GM21381 (cell line): ENCODE data around the gene PSAP.
A peak's percentile ranks its signal among the peaks of the same experiment; 100 is the strongest.

Experiments
- ATAC-seq: cut with Tn5 transposase; IDR thresholded peaks from one replicate; pipeline ENCODE4 v1.9.1; 2021; ENCODE audit warnings: mild to moderate bottlenecking, moderate library complexity; ENCODE audit not compliant: unreplicated experiment

Gene PSAP

DNA sequence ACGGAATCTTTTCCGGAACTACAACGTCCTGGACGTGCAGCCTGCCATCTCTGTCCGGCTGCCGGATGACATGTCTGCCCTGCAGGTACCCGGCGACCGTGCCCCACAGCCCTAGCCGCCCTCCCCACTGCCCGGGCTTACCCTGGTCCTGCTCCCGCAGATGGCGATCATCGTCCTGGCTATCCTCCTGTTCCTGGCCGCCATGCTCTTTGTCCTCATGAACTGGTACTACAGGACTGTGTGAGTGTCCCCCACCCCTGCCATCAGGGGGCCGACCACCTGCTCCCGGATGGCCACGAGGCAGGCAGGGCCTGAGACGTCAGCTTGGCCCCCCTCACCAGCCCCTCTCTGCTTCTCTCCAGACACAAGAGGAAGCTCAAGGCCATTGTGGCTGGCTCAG is 39.7 kb downstream of the PSAP start:
- no peak for ATAC-seq

DNA sequence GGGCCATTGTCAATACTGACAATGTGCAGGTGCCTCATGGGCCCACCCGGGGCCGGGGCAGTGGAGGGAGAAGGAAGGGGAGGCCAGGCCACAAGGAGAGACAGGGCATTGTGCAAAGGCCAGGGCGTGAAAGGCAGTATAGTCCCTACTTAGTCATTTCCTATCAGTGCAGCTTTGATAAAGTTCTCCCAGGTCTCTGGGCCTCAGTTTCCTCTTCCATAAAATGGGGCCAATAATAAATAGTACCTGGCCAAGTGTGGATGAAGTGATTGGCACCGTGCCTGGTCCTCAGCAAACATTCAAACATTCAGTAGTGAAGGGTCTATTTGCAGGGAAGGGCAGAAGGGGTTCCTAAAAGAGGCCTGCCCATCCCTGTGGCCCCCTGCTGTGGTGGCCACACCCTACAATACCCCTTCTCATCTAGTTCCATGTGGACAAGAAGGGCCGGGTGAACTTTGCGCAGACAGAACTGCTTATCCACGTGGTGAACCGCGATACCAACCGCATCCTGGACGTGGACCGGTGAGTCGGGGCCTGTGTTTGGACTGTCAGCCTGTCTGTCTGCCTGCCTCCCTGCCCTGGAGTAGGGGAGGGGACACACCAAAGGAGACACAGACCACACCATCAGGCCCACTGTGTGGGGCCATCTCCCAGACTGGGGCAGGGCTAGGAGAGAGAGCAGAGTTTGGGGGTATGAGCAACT is 40.9 kb downstream of the PSAP start:
- ATAC-seq: no peak

DNA sequence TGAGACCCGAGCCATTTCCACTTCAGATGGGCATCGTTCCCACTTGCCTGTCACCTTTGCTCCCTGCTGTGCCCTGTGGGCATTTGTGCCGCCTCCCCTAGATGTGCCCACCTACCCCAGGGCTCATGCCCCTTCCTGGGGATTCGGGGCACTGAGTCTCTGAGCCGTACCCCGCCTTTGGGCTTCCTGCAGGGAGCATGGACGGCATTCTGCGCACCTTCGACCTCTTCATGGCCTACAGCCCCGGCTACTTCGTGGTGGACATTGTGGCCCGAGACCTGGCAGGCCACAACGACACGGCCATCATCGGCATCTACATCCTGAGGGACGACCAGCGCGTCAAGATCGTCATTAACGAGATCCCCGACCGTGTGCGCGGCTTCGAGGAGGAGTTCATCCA is 41.4 kb downstream of the PSAP start:
- ATAC-seq: no peak

DNA sequence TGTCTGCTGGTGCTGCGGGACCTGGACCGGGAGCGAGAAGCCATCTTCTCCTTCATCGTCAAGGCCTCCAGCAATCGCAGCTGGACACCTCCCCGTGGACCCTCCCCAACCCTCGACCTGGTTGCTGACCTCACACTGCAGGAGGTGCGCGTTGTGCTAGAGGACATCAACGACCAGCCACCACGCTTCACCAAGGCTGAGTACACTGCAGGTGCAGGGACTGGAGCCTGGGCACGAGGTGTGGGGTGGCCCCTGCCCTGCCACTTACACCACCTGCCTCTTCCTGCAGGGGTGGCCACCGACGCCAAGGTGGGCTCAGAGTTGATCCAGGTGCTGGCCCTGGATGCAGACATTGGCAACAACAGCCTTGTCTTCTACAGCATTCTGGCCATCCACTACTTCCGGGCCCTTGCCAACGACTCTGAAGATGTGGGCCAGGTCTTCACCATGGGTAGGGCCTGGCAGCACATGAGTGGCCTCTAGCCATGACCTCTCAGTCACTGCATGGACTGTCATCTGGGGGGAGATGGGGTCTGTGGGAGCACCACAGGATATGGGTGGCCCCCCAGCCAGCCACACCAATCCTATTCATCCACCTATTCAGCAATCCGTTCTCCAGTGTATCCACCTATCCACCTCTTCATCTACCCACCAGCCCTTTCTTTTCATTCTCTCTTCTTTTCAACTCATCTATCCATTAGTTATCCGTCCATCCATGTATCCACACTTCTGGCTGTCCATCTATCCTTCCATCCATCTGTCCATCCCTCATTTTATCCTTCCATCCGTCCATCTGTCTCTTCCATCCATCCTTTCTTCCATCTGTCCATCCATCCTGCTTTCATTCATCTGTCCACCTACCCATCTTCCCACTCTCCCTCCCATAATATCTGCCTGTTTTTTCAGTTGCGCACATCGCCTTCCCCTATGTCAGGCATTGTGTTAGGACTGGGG is 43.2 kb downstream of the PSAP start:
- no peak for ATAC-seq

DNA sequence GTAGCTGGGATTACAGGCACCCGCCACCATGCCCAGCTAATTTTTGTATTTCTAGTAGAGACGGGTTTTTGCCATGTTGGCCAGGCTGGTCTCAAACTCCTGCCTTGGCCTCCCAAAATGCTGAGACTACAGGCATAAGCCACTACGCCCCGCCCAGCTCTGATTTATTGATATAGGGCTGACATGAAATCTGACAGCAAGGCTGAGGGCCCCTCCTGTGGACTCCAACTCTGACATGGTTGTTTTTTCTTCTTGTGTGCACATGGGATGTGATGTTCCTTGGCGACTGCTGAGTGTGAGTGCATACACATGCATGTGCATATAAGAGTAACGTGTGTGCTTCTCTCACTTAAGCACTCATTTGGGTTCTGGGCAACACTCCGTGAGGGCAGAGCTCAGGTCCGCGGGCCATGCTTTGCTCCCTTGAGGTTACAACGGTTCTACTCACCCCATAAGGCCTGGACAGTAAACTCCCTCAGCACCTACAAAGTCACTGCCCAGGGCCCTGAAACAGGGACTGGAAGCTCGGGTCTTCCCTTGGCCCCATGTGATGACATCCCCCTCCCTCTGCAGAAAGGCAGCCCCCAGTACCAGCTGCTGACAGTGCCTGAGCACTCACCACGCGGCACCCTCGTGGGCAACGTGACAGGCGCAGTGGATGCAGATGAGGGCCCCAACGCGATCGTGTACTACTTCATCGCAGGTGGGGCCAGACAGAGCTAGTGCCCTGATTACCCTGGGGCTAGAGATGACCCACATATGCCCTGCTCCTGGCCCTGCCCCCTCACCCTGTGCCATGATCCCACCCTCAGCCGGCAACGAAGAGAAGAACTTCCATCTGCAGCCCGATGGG is 44.1 kb downstream of the PSAP start:
- ATAC-seq: no peak

DNA sequence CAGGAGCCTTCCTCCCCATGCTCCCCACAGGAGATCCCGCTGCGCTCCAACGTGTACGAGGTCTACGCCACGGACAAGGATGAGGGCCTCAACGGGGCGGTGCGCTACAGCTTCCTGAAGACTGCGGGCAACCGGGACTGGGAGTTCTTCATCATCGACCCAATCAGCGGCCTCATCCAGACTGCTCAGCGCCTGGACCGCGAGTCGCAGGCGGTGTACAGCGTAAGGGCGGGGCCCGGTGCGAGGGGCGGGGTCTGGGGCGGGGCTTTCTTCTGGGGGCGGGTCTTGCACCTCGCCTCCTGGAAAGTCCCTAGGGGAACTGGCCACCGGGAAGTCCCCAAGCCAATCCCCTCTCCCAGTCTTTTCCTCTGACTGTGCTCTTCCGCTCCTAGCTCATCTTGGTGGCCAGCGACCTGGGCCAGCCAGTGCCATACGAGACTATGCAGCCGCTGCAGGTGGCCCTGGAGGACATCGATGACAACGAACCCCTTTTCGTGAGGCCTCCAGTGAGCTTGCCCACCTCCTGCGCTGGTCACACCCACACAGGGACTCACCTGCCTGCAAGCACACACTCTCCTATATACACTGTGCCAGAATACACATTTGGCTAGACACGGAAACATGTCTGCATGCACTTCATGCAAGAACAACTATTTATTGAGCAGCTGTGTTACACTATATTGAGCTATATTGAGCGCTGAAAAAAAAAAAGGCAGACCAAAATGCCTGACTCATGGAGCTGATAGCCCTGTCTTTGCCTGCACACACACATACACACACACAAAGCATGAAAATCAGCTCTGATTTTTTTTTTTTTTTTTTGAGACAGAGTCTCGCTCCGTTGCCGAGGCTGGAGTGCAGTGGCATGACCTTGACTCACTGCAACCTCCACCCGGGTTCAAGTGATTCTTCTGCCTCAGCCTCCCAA is 45.0 kb downstream of the PSAP start:
- no peak for ATAC-seq

DNA sequence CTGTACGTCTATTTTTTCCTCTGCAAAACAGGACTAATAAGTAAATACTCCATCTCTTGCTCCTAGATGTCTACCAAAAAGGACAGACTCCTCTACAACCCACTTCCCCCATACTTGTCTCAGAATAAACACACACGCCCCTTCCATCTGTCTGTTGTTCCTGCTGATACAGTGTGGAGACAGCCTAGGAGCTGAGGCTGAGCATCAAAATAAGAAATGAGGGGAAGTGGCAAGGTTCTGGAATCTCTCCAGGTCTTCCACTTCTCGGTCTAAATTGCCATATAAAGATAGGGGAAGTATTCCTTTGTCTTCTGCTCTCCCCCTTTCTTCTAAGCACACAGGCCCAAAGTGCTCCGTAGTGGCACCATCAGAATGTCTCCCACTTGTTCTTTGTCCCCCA is 47.0 kb downstream of the PSAP start:
- ATAC-seq: no peak

DNA sequence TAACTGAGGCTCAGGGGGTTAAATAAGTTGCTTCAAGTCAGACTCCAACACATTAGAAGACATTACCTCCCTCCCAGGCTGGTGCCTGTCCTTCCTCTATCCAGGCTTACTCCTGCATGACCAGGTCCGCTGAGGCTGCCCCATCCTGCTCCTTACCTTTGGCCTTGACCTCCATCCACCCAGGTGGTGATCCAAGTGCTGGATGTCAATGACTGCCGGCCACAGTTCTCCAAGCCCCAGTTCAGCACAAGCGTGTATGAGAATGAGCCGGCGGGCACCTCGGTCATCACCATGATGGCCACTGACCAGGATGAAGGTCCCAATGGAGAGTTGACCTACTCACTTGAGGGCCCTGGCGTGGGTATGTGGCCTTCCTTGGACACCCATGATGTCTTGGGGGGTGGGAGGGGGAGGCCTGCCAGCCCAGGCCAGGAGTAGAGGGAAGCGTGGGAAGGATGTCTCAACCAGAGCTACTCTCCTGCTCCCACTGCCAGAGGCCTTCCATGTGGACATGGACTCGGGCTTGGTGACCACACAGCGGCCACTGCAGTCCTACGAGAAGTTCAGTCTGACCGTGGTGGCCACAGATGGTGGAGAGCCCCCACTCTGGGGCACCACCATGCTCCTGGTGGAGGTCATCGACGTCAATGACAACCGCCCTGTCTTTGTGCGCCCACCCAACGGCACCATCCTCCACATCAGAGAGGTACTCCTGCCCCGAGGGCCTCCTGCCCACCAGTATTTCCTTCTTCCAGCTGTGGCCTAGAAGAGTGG is 48.1 kb downstream of the PSAP start:
- ATAC-seq: no peak

DNA sequence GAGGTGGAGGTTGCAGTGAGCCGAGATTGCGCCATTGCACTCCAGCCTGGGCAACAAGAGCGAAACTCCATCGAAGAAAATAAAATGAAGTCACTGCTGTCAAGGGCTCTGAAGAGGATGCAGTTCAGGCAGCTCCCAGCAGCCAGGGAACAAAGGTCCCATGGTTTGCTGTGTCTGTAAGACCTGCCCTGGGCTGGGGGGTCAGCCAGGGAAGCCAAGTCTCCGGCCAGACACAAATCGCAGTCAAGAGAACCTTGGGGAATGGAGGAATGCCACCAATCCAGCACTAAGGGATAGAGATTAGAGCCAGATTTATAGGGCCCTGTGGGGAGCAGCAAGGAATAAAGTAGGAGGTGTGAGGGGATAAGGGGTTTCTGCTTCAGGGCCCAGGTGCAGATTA is 48.8 kb downstream of the PSAP start:
- no peak for ATAC-seq

DNA sequence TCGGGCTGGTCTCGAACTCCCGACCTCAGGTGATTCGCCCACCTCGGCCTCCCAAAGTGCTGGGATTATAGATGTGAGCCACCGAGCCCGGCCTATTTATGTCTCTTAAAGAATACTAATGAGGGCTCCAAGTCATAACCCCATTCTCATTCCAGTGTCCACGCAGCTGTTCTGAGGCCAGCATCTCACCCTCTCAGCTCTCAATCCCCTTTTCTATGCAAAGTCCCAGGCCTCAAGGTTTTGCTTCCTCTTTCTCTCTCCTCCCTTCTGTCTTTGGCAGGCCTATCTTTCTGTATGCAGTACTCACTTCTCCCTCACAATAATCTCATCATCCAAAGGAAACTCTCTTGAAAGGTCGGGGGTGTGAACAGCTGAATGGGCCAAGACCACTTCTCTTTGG is 49.7 kb downstream of the PSAP start:
- peak; percentile 87 for ATAC-seq

DNA sequence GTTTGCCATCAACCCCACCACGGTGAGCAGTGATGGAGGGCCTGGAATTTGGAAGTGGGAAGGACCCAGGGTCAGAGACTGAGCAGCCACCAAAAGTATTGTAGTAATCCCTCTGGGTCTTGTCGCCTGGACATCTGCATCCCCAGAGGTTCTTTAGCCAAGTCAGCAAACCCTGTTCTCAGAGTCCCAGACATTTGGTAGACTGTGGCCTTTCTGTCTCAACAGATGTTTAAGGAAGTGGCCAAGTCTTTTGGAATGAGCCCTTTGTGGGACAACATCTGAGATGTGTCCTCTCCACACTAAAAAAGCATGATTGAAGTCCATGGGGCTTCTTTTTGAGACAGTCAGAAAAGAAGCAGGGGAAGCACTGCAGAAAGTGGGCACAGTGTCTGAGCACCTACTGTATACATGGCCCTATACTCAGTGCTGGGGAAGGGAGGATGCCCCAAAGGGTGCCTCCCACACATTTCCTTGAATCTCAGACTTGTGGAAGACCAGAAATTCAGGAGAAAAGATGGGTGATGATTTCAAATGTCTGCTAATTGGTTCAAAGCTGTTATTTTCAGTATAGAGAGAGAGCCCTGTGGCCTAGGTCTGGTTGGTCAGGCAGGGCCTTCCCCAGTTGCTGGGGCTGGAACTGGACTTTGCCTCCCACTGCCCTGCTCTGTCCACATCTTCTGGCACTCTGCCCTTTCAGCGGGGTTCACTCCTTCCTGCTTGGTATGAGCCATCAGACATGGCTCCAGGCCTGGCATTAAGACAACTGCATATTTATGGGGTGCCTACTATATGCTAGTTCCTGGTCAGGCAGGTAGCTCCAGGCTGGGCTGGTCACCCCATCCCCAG is 51.2 kb downstream of the PSAP start:
- ATAC-seq: no peak

DNA sequence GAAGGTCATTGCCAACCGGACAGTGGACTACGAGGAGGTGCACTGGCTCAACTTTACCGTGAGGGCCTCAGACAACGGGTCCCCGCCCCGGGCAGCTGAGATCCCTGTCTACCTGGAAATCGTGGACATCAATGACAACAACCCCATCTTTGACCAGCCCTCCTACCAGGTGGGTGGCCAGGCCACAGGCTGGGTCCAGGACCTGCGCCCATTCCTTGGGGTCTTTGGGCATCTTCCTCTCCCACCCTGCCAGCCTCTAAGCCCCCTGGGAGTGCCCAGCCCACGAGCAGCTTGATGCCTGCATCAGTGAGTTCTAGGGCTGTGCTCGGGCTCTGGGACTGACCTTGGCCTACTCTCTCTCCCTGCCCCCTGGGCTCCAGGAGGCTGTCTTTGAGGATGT is 51.9 kb downstream of the PSAP start:
- no peak for ATAC-seq

DNA sequence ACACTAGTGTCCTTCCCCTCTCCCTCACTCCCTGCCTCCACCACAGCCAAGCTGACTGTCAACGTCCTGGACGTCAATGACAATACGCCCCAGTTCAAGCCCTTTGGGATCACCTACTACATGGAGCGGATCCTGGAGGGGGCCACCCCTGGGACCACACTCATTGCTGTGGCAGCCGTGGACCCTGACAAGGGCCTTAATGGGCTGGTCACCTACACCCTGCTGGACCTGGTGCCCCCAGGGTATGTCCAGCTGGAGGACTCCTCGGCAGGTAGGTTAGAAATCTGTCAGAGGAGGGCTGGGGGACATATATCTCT is 52.8 kb downstream of the PSAP start:
- ATAC-seq: no peak

DNA sequence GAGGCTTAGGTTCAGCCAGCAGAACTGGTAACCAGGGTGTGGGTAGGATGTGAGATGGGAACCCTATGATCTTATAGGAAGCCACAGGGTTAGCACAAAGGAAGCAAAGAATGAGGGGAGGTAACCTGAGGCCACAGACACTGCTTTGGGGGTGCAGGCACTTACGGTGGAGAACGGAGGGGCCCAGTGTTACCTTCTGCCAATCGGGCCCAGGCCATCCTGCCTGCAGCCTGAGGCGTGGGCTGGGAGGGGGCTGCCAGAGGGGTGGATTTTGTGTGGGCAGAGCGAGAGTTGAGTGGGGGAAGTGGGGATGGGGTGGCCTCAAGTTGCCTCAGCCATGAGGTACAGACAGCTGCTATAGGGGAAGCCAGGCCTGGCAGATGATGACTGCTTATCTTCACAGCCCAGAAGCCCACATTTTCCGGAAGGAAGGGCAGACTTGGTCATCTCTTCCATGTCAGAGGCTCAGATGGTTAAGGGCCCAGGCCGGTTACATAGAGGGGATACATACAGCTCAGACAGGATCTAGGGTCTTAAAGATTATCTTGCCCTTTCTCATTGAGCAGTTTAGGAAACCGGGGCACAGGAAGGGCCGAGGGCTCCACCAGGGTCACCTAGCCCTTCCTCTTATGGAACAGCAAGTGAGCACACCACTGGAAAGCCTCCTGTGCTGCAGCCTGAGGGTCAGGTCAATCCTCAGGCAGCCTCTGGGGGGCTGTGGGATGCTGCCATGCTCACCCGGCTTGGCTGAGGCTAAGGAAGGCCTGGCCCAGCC is 53.3 kb downstream of the PSAP start:
- no peak for ATAC-seq

DNA sequence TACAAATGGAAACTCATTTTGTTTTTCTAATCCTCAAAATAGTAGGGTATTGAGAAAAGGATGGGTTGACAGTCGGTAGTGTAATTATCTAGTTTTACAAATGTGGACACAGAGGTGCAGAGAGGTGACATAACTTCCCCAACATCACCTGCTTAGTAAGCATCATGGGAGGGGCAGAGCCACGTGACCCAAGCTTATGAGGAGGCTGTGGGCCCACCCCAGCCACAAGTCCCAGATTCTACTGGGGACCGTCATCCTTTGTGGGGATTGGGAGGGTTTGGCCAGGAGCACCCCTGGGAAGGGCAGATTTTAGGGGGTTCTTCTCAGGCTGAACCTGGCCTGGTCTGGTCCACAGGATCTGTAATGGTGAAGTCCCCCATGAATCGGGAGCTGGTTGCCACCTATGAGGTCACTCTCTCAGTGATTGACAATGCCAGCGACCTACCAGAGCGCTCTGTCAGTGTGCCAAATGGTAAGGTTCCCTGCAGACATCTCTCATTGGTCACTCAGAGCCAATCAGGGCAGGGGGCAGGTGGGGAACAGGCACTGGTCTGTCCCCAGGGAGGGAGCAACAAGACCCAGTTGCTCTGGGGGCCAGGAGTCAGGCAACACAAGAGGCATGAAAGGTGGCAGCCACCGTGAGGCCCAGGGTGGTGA is 54.2 kb downstream of the PSAP start:
- no peak for ATAC-seq

DNA sequence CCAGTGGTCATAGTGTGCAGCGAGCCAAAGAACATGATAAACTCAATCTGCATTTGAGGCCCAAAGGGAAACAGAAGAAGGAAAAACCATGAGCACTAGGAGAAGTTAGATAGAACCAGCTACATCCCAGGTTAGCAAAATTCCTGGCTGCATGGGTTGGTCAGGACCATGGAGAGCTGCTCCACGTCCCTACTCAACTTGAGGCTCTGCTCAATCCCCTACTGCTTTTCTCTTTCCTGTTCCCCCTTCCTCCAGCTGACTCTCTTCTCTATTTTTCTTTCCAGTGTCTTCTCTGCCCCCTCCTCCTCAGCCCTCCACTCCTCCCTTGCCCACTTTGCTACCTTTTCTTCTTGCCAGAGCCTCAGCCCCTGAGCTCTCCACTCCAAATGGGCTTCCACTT is 55.8 kb downstream of the PSAP start:
- no peak for ATAC-seq

DNA sequence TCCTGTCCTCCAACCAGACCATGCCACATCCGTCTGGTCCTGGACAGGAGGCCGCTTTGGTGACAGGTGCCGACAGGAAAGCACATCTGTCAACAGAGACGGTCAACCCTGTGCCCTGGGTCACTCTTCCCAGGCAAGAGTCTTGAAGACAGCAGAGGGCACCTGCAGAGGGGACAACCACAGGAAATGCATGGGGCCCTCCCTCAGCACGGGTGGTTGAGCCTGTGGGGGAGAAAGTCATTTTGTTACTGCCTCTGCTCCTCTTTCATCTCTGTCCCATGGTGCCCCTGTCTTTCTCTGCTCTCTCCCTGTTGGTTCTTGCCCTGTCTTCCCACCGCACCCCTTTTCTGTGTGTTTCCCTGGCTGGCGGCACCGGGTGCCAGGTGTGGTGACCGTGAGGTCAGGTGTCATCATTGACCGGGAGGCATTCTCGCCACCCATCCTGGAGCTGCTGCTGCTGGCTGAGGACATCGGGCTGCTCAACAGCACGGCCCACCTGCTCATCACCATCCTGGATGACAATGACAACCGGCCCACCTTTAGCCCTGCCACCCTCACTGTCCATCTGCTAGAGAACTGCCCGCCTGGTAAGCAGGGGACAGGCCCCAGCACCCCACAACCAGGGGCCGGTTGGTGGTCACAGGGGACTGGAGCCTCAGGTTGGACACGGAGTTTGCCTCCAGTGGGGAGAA is 60.2 kb downstream of the PSAP start:
- no peak for ATAC-seq
